ENCODE measurements around the gene SEMA3B.

The SEMA3B gene

DNA sequence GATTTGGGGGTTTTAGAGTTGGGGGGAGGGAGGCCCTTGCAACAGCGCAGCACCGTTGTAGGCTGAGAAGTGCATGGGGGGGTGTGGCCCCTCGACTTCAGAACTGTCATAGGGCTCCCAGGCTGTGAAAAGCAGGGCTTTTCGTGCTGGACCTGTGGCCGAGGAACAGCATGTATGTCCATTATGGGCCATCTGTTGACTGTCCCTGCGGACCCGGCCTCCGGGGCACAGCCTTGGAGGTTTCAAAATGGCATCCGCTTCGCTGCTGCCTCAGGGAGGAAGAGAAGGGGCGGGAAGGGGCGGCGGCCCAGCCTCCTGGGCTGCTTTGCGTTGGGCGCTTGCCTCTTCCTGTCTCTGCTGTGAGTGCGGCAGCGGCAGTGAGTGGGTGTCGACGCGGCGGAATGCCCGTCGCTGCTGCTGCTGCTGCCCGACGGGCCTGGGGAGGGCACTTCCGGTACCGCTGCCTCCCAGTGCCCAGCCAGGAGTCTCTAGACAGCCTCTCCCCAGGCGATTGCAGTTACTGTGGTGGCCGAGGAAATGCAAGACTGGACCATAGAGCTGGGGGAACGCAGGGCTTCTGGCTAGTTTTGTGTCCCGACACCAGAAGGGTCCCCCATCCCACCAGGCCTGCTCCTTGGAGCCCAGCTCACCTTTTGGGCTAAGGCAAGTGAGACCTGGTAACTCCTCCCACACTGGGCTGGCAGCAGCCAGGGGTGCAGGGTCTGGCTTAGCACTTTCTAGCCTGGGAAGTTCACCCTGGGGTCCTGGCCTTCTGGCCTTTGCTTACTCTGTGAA is 31.0 kb upstream of the SEMA3B start:
- TF ChIP-seq, protein P1, sequence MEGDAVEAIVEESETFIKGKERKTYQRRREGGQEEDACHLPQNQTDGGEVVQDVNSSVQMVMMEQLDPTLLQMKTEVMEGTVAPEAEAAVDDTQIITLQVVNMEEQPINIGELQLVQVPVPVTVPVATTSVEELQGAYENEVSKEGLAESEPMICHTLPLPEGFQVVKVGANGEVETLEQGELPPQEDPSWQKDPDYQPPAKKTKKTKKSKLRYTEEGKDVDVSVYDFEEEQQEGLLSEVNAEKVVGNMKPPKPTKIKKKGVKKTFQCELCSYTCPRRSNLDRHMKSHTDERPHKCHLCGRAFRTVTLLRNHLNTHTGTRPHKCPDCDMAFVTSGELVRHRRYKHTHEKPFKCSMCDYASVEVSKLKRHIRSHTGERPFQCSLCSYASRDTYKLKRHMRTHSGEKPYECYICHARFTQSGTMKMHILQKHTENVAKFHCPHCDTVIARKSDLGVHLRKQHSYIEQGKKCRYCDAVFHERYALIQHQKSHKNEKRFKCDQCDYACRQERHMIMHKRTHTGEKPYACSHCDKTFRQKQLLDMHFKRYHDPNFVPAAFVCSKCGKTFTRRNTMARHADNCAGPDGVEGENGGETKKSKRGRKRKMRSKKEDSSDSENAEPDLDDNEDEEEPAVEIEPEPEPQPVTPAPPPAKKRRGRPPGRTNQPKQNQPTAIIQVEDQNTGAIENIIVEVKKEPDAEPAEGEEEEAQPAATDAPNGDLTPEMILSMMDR (IDR thresholded peaks at IDR 0.05; ENCODE audit: low read length), result no peak
- TF ChIP-seq EZH2 (optimal IDR thresholded peaks at IDR 0.05; ENCODE audit: low read depth, low read length) (no peak), EZH2phosphoT487 (IDR thresholded peaks at IDR 0.05; ENCODE audit: low read length) (no peak)
- H4K20me1 ChIP-seq (ENCODE audit: insufficient read depth, low read length), result no peaks in the 10 kb centered on the region
- H3K4me3 ChIP-seq (ENCODE audit: low read length), result peak overlapping the region; percentile 94
- no peaks in the 10 kb centered on the region for H3K9me2 ChIP-seq (replicated peaks; ENCODE audit: insufficient read depth, low read length)
- DNase-seq, result peak; percentile 88
- no peaks in the 10 kb centered on the region for H3K9me3 ChIP-seq (replicated peaks; ENCODE audit: insufficient read depth, low read length)
- 0 out of 2 replicates have a peak, but pooled peaks cover 6% of the 10 kb centered on the region for H3K4me1 ChIP-seq (ENCODE audit: low read length)
- H3F3A ChIP-seq (ENCODE audit: insufficient read depth, low read length), result peaks cover 10% of the 10 kb centered on the region
- H3K9ac ChIP-seq (ENCODE audit: low read length), result peak overlapping the region; percentile 85
- peak overlapping the region; percentile 97 for H3K4me2 ChIP-seq (ENCODE audit: low read depth, low read length)
- H3K79me2 ChIP-seq (ENCODE audit: low read length), result peaks cover 68% of the 10 kb centered on the region
- H2AFZ ChIP-seq (ENCODE audit: low read length), result peak overlapping the region; percentile 39; the same call in 1 of the 2 replicates
- H3K36me3 ChIP-seq (replicated peaks; ENCODE audit: insufficient read depth, low read length), result no peaks in the 10 kb centered on the region
- peak overlapping the region; percentile 53; the same call in 1 of the 2 replicates for H3K27ac ChIP-seq (ENCODE audit: low read length)
- no peaks in the 10 kb centered on the region for H3K27me3 ChIP-seq (replicated peaks; ENCODE audit: insufficient read depth, low read length)

DNA sequence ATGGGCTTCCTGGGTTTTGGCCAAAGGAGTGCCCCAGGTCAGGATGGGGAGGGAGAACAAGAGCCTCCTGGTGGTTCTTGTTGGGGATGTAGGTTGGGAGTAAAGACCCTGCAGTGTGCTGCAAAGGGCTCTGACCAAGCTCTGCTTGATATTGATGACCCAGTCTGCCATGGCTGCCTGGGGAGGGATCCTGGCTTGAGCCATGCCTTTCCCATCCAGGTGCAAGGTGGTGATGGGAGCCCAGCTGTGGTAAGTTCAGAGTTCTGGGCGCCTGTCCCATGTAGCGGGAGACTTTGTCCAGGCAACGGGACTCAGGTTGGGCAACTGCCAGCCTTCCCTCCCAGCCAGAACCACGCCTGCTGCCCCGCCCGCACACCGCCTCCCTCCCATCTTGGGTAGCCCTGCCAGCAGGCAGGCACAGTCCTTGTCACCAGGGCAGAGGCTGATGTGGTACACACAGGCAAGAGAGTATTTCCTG is 30.4 kb upstream of the SEMA3B start:
- H3K4me1 ChIP-seq (ENCODE audit: low read length), result 0 out of 2 replicates have a peak, but pooled peaks cover 6% of the 10 kb centered on the region
- H3K27me3 ChIP-seq (replicated peaks; ENCODE audit: insufficient read depth, low read length), result no peaks in the 10 kb centered on the region
- peak overlapping the region; percentile 53; the same call in 1 of the 2 replicates for H3K27ac ChIP-seq (ENCODE audit: low read length)
- no peaks in the 10 kb centered on the region for H4K20me1 ChIP-seq (ENCODE audit: insufficient read depth, low read length)
- peak overlapping the region; percentile 97 for H3K4me2 ChIP-seq (ENCODE audit: low read depth, low read length)
- no peaks in the 10 kb centered on the region for H3K9me3 ChIP-seq (replicated peaks; ENCODE audit: insufficient read depth, low read length)
- H3K4me3 ChIP-seq (ENCODE audit: low read length), result peak overlapping the region; percentile 94
- H2AFZ ChIP-seq (ENCODE audit: low read length), result no peak overlapping the region
- H3K9me2 ChIP-seq (replicated peaks; ENCODE audit: insufficient read depth, low read length), result no peaks in the 10 kb centered on the region
- H3F3A ChIP-seq (ENCODE audit: insufficient read depth, low read length), result peaks cover 10% of the 10 kb centered on the region
- no peaks in the 10 kb centered on the region for H3K36me3 ChIP-seq (replicated peaks; ENCODE audit: insufficient read depth, low read length)
- no peak for TF ChIP-seq EZH2phosphoT487 (IDR thresholded peaks at IDR 0.05; ENCODE audit: low read length)
- no peak for TF ChIP-seq EZH2 (optimal IDR thresholded peaks at IDR 0.05; ENCODE audit: low read depth, low read length)
- TF ChIP-seq, protein P1 (IDR thresholded peaks at IDR 0.05; ENCODE audit: low read length), result no peak
- no peak for DNase-seq
- H3K79me2 ChIP-seq (ENCODE audit: low read length), result peaks cover 74% of the 10 kb centered on the region
- peak overlapping the region; percentile 85; the same call in 1 of the 2 replicates for H3K9ac ChIP-seq (ENCODE audit: low read length)

DNA sequence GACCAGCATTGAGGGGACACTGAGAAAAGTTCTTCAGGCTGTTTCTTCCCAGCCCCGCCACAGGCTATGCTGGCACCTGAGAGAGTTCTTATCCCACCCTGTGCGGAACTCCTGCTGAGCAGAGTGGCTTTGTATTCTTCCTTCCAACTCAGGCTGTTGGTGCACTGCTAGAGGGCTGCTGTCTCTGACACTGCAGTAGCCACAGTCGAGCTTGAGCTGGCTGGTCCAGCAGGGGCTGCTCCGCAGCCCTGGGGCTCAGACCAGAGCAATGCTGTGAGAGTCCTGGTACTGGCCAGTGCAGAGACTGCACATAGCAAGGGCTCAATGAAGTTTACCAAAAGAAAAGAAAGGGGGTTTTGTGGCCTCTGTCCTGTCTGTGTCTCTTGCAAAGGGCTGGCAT is 29.3 kb upstream of the SEMA3B start:
- Histone ChIP-seq H2AFZ (ENCODE audit: low read length) (no peak overlapping the region), H3K9me3 (replicated peaks; ENCODE audit: insufficient read depth, low read length) (no peaks in the 10 kb centered on the region), H3K36me3 (replicated peaks; ENCODE audit: insufficient read depth, low read length) (no peaks in the 10 kb centered on the region), H3K9ac (ENCODE audit: low read length) (no peak overlapping the region), H3K4me2 (ENCODE audit: low read depth, low read length) (no peak overlapping the region), H3K79me2 (ENCODE audit: low read length) (peaks cover 83% of the 10 kb centered on the region), H3K4me3 (ENCODE audit: low read length) (no peak overlapping the region), H3K27ac (ENCODE audit: low read length) (no peak overlapping the region), H3K9me2 (replicated peaks; ENCODE audit: insufficient read depth, low read length) (no peaks in the 10 kb centered on the region), H3K4me1 (ENCODE audit: low read length) (0 out of 2 replicates have a peak, but pooled peaks cover 6% of the 10 kb centered on the region), H3F3A (ENCODE audit: insufficient read depth, low read length) (peaks cover 10% of the 10 kb centered on the region), H4K20me1 (ENCODE audit: insufficient read depth, low read length) (no peaks in the 10 kb centered on the region), H3K27me3 (replicated peaks; ENCODE audit: insufficient read depth, low read length) (no peaks in the 10 kb centered on the region)
- no peak for DNase-seq
- no peak for TF ChIP-seq EZH2 (optimal IDR thresholded peaks at IDR 0.05; ENCODE audit: low read depth, low read length)
- TF ChIP-seq EZH2phosphoT487 (IDR thresholded peaks at IDR 0.05; ENCODE audit: low read length), result no peak
- TF ChIP-seq, protein P1 (IDR thresholded peaks at IDR 0.05; ENCODE audit: low read length), result no peak
